Measurements from ENCODE around the gene TRIM58.

- TF ChIP-seq CTCF (IDR thresholded peaks at IDR 0.05) (no peak), POLR2A (IDR thresholded peaks at IDR 0.05) (no peak)
These were observed 2.0 kb upstream of the TRIM58 start for GRCh38 chr1:247854899-247855545.

All from prostate gland (tissue), 2 donors.